Activated naive CD4-positive, alpha-beta T cell treated with anti-CD3 and anti-CD28 coated beads, Interleukin-2, amount 50 U/mL, for 24 hours (primary cell): ENCODE measurements around the gene ARHGAP26.
"Not testable (repeated sequence)": the region's sequence is repeated elsewhere in the genome, so short reads cannot be mapped to it uniquely, and the experiment has no call there.

ENCODE experiments used
- H3K27ac Mint-ChIP-seq: one replicate; pipeline ENCODE4 v1.8.0; 2021; ENCODE audit warnings: mild to moderate bottlenecking, mixed read lengths
- H3K27me3 Mint-ChIP-seq: one replicate; pipeline ENCODE4 v1.8.0; 2021; ENCODE audit warnings: mixed read lengths
- H3K36me3 Mint-ChIP-seq: one replicate; pipeline ENCODE4 v1.8.0; 2021; ENCODE audit warnings: mixed read lengths
- H3K4me1 Mint-ChIP-seq: one replicate; pipeline ENCODE4 v1.8.0; 2021; ENCODE audit warnings: mixed read lengths
- H3K4me3 Mint-ChIP-seq: one replicate; pipeline ENCODE4 v1.8.0; 2021; ENCODE audit warnings: mild to moderate bottlenecking, mixed read lengths
- H3K9me3 Mint-ChIP-seq: one replicate; pipeline ENCODE4 v1.8.0; 2021; ENCODE audit warnings: mixed read lengths

Gene ARHGAP26

DNA sequence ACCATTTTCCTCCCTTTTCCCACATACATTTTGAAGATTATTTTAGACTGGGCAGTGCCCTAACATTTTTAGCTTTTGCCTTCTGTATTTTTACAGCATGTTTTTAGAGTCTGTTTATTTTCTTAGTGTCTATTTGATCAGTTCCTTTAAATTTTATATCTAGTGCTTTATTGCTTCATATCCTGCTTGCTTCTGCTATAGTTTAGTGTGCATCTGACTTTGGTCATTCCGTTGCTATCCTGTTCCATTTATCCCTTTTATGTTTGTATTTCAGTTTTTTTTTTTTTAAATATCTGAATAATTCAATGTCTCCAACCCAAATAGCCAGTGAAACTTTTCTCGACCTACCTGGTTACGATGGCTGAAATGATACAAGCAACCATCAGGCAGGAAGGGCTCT is 203.8 kb downstream of the ARHGAP26 start:
- H3K4me1 Mint-ChIP-seq: peaks cover 69% of the 10 kb centered on the region
- peaks cover 7% of the 10 kb centered on the region for H3K36me3 Mint-ChIP-seq
- H3K9me3 Mint-ChIP-seq: no peaks in the 10 kb centered on the region
- H3K4me3 Mint-ChIP-seq: no peak overlapping the region
- no peaks in the 10 kb centered on the region for H3K27me3 Mint-ChIP-seq
- H3K27ac Mint-ChIP-seq: no peak overlapping the region

DNA sequence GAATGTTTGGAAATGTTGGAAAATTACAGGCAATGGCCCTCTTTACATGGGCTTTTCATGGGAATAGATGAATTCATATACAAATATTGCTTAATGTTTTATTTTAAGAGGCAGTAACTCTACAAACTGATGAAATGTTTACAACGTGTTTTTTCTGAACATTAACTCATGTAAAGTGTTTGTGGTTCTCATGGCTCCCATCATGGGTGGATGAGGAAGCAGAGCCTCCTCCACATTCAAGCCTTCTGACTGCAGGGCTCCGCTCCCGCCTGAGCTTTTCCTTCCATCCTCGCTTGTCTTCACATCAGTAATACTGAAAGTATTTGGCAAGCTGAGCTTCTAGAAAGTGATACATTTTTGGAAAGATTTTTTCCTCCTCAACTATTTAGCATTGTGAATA is 204.2 kb downstream of the ARHGAP26 start:
- peaks cover 73% of the 10 kb centered on the region for H3K4me1 Mint-ChIP-seq
- peaks cover 7% of the 10 kb centered on the region for H3K36me3 Mint-ChIP-seq
- no peaks in the 10 kb centered on the region for H3K9me3 Mint-ChIP-seq
- H3K4me3 Mint-ChIP-seq: no peak overlapping the region
- no peaks in the 10 kb centered on the region for H3K27me3 Mint-ChIP-seq
- no peak overlapping the region for H3K27ac Mint-ChIP-seq

DNA sequence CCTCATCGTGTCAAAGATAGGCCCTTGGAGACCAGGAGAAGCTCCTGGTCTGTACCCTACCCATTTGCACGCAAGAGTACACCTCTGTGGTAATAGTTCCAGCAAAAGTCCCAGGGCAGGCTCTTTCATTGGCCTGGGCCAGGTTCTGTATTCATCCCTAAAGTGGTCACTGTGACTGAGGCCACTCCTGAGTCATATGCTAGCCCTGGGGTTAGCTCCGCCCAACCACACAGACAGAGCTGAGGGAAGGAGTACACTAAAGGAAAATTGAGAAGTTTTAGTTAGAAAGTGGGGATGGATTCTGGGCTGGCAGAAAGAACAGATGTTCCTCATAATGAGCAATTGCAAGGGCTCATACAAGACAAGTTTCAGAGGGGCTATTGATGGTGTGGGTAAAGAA is 206.7 kb downstream of the ARHGAP26 start:
- Mint-ChIP-seq H3K9me3 (no peaks in the 10 kb centered on the region), H3K4me1 (peaks cover 70% of the 10 kb centered on the region), H3K27me3 (no peaks in the 10 kb centered on the region), H3K4me3 (no peak overlapping the region), H3K36me3 (peaks cover 5% of the 10 kb centered on the region), H3K27ac (no peak overlapping the region)

DNA sequence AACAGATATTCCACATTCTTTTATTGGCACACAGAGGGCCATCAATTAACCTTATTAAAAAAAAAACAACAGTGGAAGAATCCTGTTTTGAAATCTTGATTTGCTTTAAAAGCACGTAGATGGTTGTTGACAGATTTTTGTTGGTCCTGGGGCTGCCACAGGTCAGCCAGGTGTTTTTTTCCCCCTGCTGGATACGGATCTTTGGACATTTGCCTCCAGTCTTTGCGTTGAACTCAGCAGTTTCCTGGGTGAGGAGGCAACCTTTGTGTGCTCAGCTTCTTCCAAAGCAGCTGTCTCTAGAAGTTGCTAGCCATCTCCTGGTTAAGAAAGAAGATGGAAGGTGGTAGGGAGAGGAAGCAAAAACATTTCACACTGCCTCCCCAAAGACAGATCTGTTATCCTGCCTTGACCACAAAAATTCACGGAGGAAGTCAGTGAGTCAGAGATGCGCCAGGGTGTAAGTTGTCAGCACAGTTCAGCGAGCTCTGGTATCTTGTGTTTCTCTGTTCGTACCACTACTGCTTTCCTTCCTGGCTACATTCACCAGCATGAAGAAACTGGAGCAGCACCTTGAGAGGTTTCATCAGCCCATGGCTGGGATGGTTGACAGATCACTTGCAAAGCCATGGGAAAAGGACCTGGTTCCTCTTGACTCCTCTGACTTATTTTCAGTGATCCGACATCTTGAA is 207.3 kb downstream of the ARHGAP26 start:
- H3K27me3 Mint-ChIP-seq: no peaks in the 10 kb centered on the region
- H3K4me3 Mint-ChIP-seq: peak overlapping the region; percentile 51
- peaks cover 64% of the 10 kb centered on the region for H3K4me1 Mint-ChIP-seq
- H3K36me3 Mint-ChIP-seq: peaks cover 5% of the 10 kb centered on the region
- no peaks in the 10 kb centered on the region for H3K9me3 Mint-ChIP-seq
- H3K27ac Mint-ChIP-seq: peak overlapping the region; percentile 26

DNA sequence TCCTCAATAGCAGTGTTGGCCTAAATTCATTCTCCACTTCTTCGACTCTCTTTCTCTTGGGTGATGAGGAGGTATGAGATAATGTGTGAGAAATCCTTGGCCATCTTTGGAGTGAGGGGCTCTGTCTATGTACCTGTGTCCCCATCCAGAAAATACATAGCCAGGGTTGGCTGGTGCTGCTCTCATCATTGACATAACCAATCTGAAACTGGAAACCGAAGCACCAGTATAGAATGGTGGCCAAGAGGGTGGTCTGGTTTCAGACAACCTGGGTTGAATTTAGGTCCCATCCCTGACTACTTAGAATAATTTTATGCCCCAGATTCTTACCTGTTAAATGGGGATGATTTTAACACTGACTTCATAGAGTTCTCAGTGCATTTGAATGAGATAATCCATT is 208.1 kb downstream of the ARHGAP26 start:
- no peak overlapping the region for H3K27ac Mint-ChIP-seq
- peaks cover 58% of the 10 kb centered on the region for H3K4me1 Mint-ChIP-seq

DNA sequence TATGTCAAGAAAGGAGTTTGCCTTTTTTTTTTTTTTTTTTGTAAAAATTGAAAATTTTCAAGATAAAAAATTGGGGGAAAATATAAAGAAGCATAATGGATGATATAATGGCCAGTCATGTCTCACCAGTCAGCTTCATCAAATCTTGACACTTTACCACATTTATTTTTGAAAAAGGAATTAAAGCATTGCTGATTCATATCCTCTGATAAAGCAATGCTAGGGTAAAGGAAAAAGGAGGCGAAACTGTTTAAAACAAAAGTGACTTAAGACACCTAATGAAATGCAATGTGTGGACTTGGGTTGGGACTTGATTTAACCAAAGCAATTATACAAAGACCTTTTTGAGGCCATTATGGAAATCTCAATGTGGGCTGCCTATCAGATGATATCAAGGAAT is 208.5 kb downstream of the ARHGAP26 start:
- H3K27me3 Mint-ChIP-seq: no peaks in the 10 kb centered on the region
- no peak overlapping the region for H3K27ac Mint-ChIP-seq
- no peak overlapping the region for H3K4me3 Mint-ChIP-seq
- no peaks in the 10 kb centered on the region for H3K9me3 Mint-ChIP-seq
- peaks cover 3% of the 10 kb centered on the region for H3K36me3 Mint-ChIP-seq
- H3K4me1 Mint-ChIP-seq: peaks cover 55% of the 10 kb centered on the region

More for the DNA sequence above, 208.1 kb downstream of the ARHGAP26 start:
- no peaks in the 10 kb centered on the region for H3K27me3 Mint-ChIP-seq
- H3K36me3 Mint-ChIP-seq: peaks cover 4% of the 10 kb centered on the region
- no peak overlapping the region for H3K4me3 Mint-ChIP-seq
- H3K9me3 Mint-ChIP-seq: no peaks in the 10 kb centered on the region

DNA sequence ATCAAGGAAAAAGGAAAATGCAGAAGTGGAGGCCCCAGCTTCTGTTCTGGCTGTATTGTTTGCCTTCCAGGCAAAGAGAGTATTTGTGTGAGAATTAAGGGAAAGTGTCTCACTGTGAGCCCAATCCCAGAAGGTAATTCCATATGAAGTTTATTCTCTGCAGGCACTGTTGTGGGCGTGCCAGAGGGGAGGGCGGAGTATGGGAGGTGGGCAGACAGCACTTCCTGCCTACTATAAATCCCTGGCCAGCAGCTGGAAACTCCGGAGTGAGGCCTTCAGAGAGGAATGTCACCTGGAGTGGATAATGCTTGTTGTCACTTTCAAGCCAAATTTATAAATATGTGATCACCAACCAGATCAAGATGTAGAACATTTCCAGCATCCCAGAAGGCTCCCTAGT is 209.5 kb downstream of the ARHGAP26 start:
- Mint-ChIP-seq H3K27ac (no peak overlapping the region), H3K36me3 (peaks cover 3% of the 10 kb centered on the region), H3K27me3 (no peaks in the 10 kb centered on the region), H3K9me3 (no peaks in the 10 kb centered on the region), H3K4me3 (no peak overlapping the region), H3K4me1 (peaks cover 52% of the 10 kb centered on the region)

DNA sequence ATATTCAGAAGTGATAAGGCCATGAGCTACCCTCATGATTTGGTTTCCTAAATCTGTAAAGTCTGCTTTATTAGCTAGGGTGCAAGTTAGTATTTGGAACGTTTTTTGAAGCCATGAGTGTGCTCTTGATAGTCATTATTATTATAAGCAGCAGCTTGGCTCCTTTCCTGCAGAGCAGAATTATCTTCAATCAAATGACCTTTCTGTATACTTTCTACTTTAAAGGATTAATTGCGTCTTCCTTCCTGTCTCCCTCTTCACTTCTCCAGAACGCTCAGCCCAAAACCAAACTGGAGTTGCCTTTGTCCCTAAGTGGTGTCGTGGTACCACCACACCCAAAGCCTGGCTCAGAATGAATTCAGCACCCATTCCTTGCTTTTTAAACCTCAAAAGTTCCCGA is 211.3 kb downstream of the ARHGAP26 start:
- H3K4me1 Mint-ChIP-seq: peaks cover 52% of the 10 kb centered on the region
- peaks cover 6% of the 10 kb centered on the region for H3K36me3 Mint-ChIP-seq
- H3K4me3 Mint-ChIP-seq: no peak overlapping the region
- H3K9me3 Mint-ChIP-seq: peaks cover 2% of the 10 kb centered on the region
- no peaks in the 10 kb centered on the region for H3K27me3 Mint-ChIP-seq
- H3K27ac Mint-ChIP-seq: peak overlapping the region; percentile 19

DNA sequence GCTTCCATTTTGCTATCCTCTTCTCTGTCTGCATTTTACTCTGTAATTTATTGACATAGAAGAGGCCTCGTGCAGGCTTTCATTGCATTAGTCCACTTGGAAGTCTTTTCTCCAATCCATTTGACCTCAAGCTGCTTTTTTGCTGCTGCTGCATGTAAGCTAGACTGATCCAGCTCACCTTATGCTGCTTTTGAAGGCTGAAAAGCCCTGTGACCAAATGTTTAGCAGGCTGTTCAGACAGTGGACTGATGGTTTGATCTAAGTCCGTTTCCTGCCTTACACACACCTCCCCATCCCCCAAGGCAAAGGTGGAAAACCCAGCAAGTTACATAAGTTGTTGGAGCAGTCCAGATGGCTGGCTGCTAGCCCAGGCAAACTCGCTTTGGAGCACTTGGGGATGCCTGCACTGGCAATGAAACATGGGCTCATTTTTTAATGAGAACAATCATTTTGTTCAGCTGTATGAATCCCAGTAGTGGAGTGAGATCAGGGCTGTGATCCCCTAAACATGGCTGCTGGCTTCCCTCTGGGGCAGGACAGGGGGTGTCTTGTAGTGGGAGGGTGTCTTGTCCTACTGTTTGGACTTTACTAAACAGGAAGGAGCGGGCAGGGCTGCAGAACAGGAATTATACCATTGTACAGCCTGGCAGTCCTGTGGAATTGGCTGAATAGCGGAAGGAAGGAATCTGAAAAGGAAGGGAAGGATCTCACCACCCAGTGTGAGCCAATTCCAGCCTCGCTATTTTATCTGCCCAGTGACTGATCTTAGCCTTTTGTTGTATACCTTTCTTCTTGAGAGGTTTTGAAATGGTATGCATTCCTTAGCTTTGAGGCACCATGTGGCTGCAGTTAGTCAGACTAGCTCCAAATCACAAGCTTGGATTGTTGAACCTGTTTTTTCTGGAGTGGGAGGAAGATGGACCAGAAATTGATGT is 212.0 kb downstream of the ARHGAP26 start:
- no peak overlapping the region for H3K4me3 Mint-ChIP-seq
- peaks cover 8% of the 10 kb centered on the region for H3K36me3 Mint-ChIP-seq
- H3K4me1 Mint-ChIP-seq: peaks cover 49% of the 10 kb centered on the region
- no peaks in the 10 kb centered on the region for H3K27me3 Mint-ChIP-seq
- H3K9me3 Mint-ChIP-seq: peaks cover 6% of the 10 kb centered on the region
- H3K27ac Mint-ChIP-seq: no peak overlapping the region

DNA sequence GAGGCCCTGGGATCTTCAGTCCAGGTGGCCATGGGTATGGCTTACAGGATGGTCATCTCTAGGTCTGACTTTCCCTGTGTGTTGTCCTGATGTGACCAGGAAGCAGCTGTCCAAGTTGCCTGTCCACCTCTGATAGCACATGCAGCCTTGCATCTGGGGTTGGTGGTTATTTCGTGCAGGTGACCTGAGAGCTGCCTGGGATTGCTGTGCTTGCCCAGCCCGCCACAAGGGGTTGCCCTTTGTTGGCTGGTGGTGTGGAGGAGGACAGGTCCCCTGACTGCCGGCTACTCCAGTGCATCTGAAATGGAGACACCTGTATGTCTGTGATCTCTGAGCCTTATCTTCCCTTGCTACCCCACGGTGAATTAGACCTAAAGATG is 212.6 kb downstream of the ARHGAP26 start:
- Mint-ChIP-seq H3K4me1 (peaks cover 43% of the 10 kb centered on the region), H3K4me3 (no peak overlapping the region), H3K27ac (no peak overlapping the region), H3K27me3 (no peaks in the 10 kb centered on the region), H3K9me3 (peaks cover 6% of the 10 kb centered on the region), H3K36me3 (peaks cover 8% of the 10 kb centered on the region)

DNA sequence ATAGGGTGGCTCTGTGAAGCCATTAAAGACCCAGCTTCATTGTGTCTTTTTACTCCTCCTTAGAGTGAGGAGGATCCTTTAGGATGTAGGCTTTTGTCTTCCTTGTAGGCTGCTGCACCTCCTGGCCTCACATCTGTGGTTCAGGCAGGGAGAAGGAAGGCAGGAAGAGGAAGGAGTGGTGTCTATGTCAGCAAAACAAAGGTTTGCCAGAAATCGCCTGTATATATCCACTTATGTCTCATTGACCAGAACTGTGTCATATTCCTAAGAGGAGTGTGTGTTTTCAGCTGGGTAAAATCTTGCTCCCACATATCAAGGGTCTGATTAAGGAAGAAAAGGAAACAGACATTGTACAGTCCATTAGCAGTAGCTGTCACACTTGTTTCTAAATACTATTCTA is 213.8 kb downstream of the ARHGAP26 start:
- Mint-ChIP-seq H3K9me3 (peaks cover 6% of the 10 kb centered on the region), H3K27me3 (no peaks in the 10 kb centered on the region), H3K4me3 (no peak overlapping the region), H3K4me1 (peaks cover 37% of the 10 kb centered on the region), H3K36me3 (peaks cover 16% of the 10 kb centered on the region), H3K27ac (no peak overlapping the region)

DNA sequence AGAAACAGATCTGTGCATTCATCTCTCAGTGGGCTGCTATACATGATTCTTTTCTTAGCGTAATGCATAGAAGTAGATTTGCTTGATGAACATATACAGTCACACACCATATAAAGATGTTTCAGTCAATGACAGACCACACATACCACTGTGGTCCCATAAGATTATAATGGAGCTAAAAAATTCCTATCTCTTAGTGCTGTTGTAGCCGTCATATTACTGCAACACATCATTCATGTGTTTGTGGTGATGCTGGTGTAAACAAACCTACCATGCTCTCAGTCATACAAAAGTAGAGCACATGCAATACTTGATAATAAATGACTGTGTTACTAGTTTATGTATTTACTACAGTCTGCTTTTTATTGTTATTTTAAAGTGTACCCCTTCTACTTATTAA is 214.3 kb downstream of the ARHGAP26 start:
- no peak overlapping the region for H3K27ac Mint-ChIP-seq
- no peak overlapping the region for H3K4me3 Mint-ChIP-seq
- H3K36me3 Mint-ChIP-seq: peaks cover 16% of the 10 kb centered on the region
- H3K27me3 Mint-ChIP-seq: no peaks in the 10 kb centered on the region
- peaks cover 6% of the 10 kb centered on the region for H3K9me3 Mint-ChIP-seq
- peaks cover 33% of the 10 kb centered on the region for H3K4me1 Mint-ChIP-seq

DNA sequence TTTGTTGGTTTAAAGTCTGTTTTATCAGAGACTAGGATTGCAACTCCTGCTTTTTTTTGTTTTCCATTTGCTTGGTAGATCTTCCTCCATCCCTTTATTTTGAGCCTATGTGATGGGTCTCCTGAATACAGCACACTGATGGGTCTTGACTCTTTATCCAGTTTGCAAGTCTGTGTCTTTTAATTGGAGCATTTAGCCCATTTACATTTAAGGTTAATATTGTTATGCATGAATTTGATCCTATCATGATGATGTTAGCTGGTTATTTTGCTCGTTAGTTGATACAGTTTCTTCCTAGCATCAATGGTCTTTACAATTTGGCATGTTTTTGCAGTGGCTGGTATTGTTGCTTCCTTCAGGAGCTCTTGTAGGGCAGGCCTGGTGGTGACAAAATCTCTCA is 219.1 kb downstream of the ARHGAP26 start:
- H3K27me3 Mint-ChIP-seq, H3K4me3 Mint-ChIP-seq, H3K27ac Mint-ChIP-seq: not testable (repeated sequence)
- H3K9me3 Mint-ChIP-seq: peaks cover 11% of the 10 kb centered on the region
- H3K4me1 Mint-ChIP-seq: peaks cover 35% of the 10 kb centered on the region
- peaks cover 32% of the 10 kb centered on the region for H3K36me3 Mint-ChIP-seq

DNA sequence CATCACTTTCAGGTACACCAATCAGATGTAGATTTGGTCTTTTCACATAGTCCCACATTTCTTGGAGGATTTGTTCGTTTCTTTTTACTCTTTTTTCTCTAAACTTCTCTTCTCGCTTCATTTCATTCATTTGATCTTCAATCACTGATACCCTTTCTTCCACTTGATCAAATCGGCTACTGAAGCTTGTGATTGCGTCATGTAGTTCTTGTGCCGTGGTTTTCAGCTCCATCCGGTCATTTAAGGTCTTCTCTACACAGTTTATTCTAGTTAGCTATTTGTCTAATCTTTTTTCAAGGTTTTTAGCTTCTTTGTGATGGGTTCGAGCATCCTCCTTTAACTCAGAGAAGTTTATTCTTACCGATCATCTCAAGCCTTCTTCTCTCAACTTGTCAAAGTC is 219.9 kb downstream of the ARHGAP26 start:
- Mint-ChIP-seq H3K9me3 (peaks cover 11% of the 10 kb centered on the region), H3K4me1 (peaks cover 32% of the 10 kb centered on the region), H3K36me3 (peaks cover 28% of the 10 kb centered on the region)
- H3K27me3 Mint-ChIP-seq, H3K27ac Mint-ChIP-seq, H3K4me3 Mint-ChIP-seq: not testable (repeated sequence)

DNA sequence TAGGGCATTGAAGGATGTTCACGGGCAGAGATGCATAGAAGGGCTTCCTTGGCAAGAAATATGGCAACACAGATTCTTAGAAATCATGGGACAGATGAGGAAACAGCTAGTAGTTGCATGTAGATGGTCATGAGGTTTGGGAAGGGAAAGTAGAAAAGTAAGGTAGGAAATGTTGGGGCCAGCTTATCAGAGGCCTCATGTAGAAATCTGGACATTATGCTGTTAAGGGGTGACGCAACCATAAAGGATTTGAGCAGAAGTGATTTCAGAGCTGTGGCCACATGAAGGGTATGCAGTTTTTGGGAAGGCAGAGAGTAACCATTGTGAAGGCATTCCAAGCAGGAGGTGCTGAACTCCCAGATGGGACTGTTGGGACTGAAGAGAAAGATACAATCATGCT is 224.0 kb downstream of the ARHGAP26 start:
- H3K36me3 Mint-ChIP-seq: peaks cover 20% of the 10 kb centered on the region
- H3K4me1 Mint-ChIP-seq: peaks cover 32% of the 10 kb centered on the region
- no peaks in the 10 kb centered on the region for H3K27me3 Mint-ChIP-seq
- no peak overlapping the region for H3K4me3 Mint-ChIP-seq
- H3K27ac Mint-ChIP-seq: no peak overlapping the region
- peaks cover 5% of the 10 kb centered on the region for H3K9me3 Mint-ChIP-seq

DNA sequence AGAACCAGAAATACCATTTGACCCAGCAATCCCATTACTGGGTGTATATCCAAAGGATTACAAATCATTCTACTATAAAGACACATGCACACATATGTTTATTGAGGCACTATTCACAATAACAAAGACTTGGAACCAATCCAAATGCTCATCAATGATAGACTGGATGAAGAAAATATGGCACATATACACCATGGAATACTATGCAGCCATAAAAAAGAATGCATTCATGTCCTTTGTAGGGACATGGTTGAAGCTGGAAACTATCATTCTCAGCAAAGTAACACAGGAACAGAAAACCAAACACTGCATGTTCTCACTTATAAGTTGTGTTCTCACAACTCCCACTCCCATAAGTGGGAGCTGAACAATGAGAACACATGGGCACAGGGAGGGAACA is 225.4 kb downstream of the ARHGAP26 start:
- Mint-ChIP-seq H3K36me3 (peaks cover 16% of the 10 kb centered on the region), H3K4me1 (peaks cover 34% of the 10 kb centered on the region), H3K27ac (peak overlapping the region; percentile 62)
- H3K4me3 Mint-ChIP-seq, H3K9me3 Mint-ChIP-seq, H3K27me3 Mint-ChIP-seq: not testable (repeated sequence)
